ENCODE data around the gene CXCL10.

DNA sequence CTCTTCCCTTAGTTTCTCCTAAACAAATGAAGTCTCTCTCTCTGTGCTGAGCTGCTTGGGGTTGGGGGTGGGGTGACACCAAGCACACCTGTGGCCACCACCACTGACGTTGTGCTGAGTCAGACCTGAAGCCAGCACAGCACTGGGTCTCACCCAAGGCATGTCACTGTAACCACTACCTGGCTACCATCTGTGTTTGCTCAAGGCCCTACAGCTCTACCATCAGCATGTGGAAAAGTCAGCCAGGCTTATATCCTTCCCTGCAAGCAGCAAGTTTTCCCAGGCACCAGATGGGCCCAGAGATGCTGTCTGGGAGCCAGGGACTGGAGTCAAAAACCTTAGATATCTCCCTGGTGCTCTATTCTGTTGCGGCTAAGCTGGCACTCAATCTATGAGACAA lies 6.9 kb downstream of the CXCL10 start:
- no peak for TF ChIP-seq HNF4G (IDR thresholded peaks at IDR 0.05)
- no peak for TF ChIP-seq FOXA1 (IDR thresholded peaks at IDR 0.05)
- TF ChIP-seq, protein P1, sequence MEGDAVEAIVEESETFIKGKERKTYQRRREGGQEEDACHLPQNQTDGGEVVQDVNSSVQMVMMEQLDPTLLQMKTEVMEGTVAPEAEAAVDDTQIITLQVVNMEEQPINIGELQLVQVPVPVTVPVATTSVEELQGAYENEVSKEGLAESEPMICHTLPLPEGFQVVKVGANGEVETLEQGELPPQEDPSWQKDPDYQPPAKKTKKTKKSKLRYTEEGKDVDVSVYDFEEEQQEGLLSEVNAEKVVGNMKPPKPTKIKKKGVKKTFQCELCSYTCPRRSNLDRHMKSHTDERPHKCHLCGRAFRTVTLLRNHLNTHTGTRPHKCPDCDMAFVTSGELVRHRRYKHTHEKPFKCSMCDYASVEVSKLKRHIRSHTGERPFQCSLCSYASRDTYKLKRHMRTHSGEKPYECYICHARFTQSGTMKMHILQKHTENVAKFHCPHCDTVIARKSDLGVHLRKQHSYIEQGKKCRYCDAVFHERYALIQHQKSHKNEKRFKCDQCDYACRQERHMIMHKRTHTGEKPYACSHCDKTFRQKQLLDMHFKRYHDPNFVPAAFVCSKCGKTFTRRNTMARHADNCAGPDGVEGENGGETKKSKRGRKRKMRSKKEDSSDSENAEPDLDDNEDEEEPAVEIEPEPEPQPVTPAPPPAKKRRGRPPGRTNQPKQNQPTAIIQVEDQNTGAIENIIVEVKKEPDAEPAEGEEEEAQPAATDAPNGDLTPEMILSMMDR (IDR thresholded peaks at IDR 0.05; ENCODE audit: low read depth, low read length, missing input control), result no peak
- TF ChIP-seq, protein P2, sequence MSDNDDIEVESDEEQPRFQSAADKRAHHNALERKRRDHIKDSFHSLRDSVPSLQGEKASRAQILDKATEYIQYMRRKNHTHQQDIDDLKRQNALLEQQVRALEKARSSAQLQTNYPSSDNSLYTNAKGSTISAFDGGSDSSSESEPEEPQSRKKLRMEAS (IDR thresholded peaks at IDR 0.05), result no peak
- TF ChIP-seq RAD21 (IDR thresholded peaks at IDR 0.05), result no peak
- TF ChIP-seq, protein P3, sequence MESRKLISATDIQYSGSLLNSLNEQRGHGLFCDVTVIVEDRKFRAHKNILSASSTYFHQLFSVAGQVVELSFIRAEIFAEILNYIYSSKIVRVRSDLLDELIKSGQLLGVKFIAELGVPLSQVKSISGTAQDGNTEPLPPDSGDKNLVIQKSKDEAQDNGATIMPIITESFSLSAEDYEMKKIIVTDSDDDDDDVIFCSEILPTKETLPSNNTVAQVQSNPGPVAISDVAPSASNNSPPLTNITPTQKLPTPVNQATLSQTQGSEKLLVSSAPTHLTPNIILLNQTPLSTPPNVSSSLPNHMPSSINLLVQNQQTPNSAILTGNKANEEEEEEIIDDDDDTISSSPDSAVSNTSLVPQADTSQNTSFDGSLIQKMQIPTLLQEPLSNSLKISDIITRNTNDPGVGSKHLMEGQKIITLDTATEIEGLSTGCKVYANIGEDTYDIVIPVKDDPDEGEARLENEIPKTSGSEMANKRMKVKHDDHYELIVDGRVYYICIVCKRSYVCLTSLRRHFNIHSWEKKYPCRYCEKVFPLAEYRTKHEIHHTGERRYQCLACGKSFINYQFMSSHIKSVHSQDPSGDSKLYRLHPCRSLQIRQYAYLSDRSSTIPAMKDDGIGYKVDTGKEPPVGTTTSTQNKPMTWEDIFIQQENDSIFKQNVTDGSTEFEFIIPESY (IDR thresholded peaks at IDR 0.05), result no peak
- TF ChIP-seq, protein P4, sequence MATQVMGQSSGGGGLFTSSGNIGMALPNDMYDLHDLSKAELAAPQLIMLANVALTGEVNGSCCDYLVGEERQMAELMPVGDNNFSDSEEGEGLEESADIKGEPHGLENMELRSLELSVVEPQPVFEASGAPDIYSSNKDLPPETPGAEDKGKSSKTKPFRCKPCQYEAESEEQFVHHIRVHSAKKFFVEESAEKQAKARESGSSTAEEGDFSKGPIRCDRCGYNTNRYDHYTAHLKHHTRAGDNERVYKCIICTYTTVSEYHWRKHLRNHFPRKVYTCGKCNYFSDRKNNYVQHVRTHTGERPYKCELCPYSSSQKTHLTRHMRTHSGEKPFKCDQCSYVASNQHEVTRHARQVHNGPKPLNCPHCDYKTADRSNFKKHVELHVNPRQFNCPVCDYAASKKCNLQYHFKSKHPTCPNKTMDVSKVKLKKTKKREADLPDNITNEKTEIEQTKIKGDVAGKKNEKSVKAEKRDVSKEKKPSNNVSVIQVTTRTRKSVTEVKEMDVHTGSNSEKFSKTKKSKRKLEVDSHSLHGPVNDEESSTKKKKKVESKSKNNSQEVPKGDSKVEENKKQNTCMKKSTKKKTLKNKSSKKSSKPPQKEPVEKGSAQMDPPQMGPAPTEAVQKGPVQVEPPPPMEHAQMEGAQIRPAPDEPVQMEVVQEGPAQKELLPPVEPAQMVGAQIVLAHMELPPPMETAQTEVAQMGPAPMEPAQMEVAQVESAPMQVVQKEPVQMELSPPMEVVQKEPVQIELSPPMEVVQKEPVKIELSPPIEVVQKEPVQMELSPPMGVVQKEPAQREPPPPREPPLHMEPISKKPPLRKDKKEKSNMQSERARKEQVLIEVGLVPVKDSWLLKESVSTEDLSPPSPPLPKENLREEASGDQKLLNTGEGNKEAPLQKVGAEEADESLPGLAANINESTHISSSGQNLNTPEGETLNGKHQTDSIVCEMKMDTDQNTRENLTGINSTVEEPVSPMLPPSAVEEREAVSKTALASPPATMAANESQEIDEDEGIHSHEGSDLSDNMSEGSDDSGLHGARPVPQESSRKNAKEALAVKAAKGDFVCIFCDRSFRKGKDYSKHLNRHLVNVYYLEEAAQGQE (IDR thresholded peaks at IDR 0.05), result no peak
- TF ChIP-seq TAF1 (conservative IDR thresholded peaks at IDR 0.05), result no peak
- no peak for TF ChIP-seq JUND (IDR thresholded peaks at IDR 0.05)
- TF ChIP-seq SP1 (IDR thresholded peaks at IDR 0.05), result no peak
- TF ChIP-seq, protein P5, sequence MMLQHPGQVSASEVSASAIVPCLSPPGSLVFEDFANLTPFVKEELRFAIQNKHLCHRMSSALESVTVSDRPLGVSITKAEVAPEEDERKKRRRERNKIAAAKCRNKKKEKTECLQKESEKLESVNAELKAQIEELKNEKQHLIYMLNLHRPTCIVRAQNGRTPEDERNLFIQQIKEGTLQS (IDR thresholded peaks at IDR 0.05), result no peak
- no peak for TF ChIP-seq YY1 (IDR thresholded peaks at IDR 0.05)
- TF ChIP-seq GABPA (IDR thresholded peaks at IDR 0.05 in 1 of 2, conservative IDR thresholded peaks at IDR 0.05 in 1 of 2), result no peak

Measured in liver (tissue), 3 donors.